ENCODE measurements around the gene MSRB1.

- TF ChIP-seq POLR2A (IDR thresholded peaks at IDR 0.05): no peak
- TF ChIP-seq CTCF (IDR thresholded peaks at IDR 0.05): no peak
- no peak for TF ChIP-seq POLR2AphosphoS5 (IDR thresholded peaks at IDR 0.05)
- TF ChIP-seq EP300 (IDR thresholded peaks at IDR 0.05): no peak
Observed at GRCh38 chr16:1895068-1895467, 47.9 kb downstream of the MSRB1 start.

All from stomach (tissue), 4 donors.